HK-2 (cell line): ENCODE measurements around the gene MBL2.

Source experiments
- DNase-seq: peaks from one replicate; pipeline ENCODE4 v3.0.0-alpha.2; 2018; ENCODE audit not compliant: unreplicated experiment

The MBL2 gene

GRCh38 chr10:52771534-52772445 is 794 bp downstream of the MBL2 start:
- DNase-seq = peak; percentile 24

DNA sequence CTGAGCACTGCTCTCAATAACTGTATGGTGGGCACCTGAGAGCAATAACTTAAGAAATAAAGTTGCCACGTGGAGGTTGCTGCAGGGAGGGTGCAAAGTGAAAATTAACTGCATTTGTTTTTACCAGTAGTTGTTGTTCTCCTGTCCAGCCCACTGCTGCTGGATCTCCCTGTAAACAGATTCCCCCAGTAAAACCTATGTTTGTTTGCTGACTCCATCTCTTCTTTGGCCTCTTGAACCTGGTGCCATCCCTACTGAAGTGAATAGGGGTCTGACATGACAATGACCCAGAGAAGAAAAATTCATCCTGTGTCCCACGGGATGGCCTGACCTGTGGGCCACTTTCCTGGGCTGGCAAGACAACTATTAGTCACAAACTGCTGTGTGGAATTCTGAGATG is 1.7 kb downstream of the MBL2 start:
- DNase-seq = no peak

GRCh38 chr10:52769966-52770365 is 2.6 kb downstream of the MBL2 start:
- DNase-seq = no peak

GRCh38 chr10:52768001-52768532 is 4.5 kb downstream of the MBL2 start:
- no peak for DNase-seq

DNA sequence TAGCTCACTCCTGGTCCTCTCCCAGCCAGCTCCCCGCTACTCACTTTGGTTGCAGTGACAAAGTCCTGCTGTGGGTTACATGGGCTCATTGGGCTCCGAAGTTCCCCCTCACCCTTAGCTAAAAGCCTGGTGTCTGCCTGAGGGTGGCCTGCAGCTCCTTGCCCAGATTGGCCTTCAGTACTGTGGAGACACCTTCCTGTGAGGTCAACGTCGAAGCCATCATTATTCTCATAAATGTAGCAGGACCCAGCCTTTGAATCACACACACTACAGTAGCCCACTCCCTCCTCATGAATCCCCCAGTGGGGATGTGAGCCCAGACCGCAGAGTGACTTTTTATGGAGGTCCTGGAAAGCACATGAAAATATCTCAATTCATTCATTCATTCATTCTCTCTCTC is 10.5 kb downstream of the MBL2 start:
- no peak for DNase-seq

DNA sequence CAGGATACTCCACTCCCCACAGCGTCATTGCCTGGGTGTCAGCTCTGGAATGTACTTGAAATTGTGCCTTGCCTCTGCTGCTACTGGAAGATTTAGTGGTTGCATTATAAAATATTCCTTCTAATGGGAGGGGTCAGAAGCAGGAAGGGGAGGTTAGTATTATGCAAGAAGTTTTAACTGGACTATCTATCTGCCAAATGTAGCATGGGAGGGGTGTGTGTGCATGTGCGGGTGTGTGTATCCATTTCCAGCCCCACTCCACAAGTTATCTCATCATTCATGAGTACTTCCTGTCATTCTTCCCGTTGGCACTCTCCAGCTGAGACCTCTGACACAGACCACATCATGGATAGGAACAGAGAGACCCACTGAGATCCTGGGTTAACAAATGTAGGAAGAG is 13.4 kb downstream of the MBL2 start:
- no peak for DNase-seq

- no peak for DNase-seq
Measured at GRCh38 chr10:52758406-52758805, 14.2 kb downstream of the MBL2 start.

DNA sequence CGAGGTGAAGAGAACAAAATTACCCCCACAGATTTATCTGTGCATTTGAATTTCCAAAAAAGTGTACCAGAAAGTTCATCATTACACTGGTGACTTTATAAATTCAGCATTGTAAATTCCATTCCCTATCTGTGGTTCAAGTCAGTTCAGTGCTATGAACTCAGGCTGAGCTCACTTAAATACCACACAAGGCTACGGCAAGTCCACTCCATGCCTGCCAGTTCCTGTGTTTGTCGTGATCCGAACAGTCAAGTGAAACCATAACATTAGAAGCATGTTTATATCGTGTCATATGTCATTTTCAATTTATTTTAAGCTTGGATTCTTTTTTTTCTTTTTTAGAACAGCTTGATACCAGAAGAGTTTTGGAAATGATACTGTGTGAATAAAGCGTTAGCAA is 14.8 kb downstream of the MBL2 start:
- no peak for DNase-seq

DNA sequence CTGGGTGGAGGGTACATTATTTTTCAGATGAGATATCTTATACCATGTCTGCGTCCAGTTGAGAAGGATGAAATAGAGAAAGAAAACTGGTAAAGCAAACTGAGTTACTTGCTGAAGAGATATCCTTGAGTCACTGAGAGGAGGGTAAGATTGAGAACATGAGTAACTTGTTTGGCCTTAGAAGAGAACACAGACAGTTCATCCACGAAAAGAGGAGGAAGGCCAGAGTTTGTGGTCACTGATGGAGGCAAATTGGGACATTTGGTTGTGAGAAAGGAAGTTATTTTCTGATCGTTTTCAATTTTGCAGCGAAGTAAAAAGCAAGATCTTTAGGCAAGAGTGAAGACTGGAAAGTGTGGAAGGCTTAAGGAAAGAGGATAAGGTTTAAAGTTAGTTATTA is 15.6 kb downstream of the MBL2 start:
- DNase-seq = no peak

DNA sequence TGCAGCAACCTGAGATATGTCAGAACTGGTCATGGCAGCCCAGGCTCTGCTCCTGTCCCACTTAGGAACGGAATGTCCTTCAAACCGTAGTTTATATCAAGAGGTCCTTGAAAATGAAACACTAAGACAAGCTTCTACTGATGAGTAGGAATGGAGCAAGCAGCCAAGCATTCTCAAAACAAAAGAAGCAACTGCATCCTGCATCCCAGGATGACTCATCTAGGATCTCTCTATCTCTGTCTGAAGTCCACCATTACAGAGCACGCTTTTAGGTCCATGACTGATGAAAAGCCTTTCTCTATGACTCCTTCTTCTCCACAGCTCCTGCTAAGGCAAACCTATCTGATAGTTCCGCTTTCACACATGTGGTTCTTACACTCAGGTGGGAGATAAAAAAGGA is 16.3 kb downstream of the MBL2 start:
- no peak for DNase-seq

- DNase-seq = no peak
Measured at GRCh38 chr10:52755297-52756062, 17.1 kb downstream of the MBL2 start.

DNA sequence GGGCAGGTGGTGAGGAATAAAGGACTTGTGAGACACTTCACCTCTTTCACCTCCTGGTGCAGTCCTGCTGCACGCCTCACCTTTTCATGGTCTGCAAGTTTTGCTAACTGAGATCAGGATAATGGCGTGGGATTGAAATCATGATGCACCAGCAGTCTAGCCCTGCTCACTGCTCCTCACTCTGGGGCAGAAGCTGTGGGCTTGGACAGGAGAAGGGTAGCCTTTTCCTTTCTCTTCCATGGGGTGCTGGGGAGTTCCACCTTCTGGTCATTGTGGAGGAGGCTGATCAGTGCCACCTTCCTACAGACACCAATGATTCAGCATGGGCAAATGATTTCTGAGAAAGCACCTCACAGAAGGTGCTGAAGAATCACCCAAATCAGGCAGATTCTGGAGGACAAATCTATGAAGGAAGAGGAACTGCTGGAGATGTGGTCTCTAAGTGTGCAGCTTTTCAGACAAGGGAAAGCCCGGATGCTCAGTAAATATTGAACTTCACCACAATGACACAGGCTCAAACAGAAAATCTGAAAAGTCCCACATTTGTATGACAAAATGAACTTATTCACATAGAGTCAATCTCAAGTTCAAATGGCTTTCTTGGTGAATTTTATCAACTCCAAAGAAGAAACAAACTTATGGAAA is 19.7 kb downstream of the MBL2 start:
- no peak for DNase-seq

GRCh38 chr10:52752261-52752660 is 20.3 kb downstream of the MBL2 start:
- no peak for DNase-seq

DNA sequence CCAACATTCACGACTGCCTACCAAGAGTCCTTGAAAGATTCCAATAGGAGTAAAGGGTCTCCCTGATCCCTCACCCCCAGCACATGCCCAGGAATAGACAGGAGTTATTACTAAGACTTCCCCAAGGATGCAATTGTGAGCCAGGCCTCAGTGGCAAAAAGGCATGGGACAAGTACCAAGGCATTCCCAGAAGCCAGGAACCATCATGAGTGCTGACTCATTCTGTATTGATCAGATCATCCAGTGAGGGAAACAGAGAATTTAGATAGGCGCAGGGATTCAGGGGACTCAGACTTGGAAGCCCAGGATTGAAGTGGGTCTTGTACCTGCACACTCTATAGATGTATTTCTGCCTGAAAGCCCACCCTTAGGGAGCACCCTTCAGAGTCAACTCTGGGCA is 21.2 kb downstream of the MBL2 start:
- DNase-seq = no peak

- no peak for DNase-seq
Measured at GRCh38 chr10:52750629-52751028, 22.0 kb downstream of the MBL2 start.

- DNase-seq = no peak
Measured at GRCh38 chr10:52747694-52748093, 24.9 kb downstream of the MBL2 start.

DNA sequence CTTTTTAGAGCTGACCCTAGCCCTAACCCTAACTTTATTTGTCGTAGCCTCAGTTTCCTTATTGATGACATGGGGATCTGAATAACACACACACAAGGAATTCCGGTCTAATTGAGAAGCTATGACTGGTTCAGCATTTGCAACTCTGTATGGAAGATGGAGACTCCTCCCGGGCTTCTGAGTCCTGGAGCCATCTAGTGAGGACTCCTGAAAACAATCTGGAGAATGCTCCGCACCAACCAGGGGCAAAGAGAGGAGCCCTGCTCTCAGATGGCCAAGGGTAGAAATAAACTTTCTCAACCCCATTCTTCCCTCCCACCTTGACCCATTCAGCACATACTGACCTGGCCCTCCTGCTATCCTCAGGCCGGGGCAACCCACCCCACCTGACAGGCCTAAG is 26.4 kb downstream of the MBL2 start:
- DNase-seq = no peak

DNA sequence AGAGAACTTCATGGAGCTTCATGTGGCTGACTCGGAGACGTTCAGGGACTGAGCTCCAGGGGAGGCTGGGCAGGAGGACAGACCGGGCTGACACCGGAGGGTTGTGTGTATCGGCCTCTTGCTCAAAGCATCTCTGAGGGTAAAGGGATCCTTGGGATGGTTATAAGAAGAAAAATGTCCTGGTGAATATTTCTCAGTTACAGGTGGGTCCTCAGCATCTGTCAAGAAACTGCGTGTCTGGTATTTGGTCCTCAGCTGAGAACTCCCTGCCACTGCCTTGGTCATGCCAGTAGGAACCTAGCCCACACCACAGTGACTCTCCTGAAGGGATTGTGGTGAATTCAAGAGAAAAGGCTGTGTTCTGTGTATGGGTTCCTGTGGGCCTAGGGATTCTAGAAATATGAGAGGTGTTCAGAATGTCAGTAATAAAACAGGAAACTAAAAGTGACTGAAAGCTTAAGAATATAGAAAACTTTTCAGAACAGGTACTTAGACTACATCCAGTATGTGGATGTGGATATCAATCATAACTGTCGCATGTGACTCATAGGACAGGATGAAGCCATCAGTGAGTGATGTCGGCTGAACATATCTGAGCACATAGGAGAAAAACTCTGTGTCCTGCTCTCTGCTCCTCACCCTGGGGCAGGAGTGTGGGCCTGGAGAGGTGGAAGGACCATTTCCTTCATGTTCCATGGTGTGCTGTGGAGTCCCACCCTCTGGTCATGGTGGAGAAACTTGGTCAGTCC is 28.4 kb downstream of the MBL2 start:
- no peak for DNase-seq

DNA sequence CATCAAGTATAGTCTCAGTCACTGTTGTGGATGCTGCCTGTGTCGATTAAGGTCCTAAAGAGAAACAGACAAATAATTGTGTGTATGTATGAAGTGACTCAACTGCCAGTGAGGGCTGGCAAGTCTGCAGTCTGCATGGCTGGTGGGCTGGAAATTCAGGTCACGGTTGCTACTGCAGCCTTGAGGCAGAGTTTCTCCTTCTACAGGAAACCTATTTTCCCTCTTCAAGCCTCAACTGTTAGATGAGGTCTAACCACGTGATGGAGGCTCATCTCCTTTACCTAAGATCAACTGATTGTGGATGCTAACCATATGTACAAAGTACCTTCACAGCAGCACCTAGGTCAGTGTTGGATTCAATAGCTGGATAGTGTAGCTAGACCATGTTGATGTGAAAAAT is 29.9 kb downstream of the MBL2 start:
- no peak for DNase-seq

DNA sequence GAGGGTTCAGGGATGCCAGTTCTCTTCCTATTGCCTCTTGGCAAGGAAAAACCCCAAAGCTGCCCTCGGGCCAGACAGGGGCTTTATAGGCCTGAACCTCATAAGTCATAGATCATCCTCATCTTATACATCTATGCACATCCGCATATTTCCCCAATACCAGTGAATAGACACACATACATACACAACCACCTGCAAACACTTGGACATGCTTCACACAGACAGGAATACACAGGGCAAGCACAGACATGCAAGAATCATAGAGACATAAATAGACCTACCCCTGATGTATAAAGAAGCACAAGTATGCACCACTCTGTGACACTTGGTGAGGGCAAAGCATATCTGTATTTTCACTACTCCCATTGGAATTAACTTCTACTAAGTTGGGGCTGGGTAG is 30.7 kb downstream of the MBL2 start:
- no peak for DNase-seq

GRCh38 chr10:52740913-52741675 is 31.5 kb downstream of the MBL2 start:
- peak; percentile 70 for DNase-seq
